Brain microvascular endothelial cell (primary cell): ENCODE data around the gene KCTD19.

Experiments used
- DNase-seq: peaks from one replicate; pipeline ENCODE4 v3.0.0-alpha.2; 2020
- H3K27ac ChIP-seq: fragments of 250-450 bp; sonication (Bioruptor Pico); 2 replicates; pipeline ENCODE4 v1.5.1; 2020; ENCODE audit warnings: mild to moderate bottlenecking, moderate library complexity
- H3K27me3 ChIP-seq: fragments of 250-450 bp; sonication (Bioruptor Pico); replicated peaks from 2 replicates; pipeline ENCODE4 v1.5.1; 2020; ENCODE audit warnings: mild to moderate bottlenecking
- H3K36me3 ChIP-seq: fragments of 250-450 bp; sonication (Bioruptor Pico); replicated peaks from 2 replicates; pipeline ENCODE4 v1.5.1; 2020; ENCODE audit warnings: mild to moderate bottlenecking
- H3K4me3 ChIP-seq: 2 replicates; pipeline ENCODE4 v1.5.1; 2011; ENCODE audit warnings: low read depth, mild to moderate bottlenecking, control low read depth, low read length, moderate library complexity
- CTCF ChIP-seq: IDR thresholded peaks from 2 replicates; pipeline ENCODE4 v1.5.1; 2011; ENCODE audit warnings: low read depth, mild to moderate bottlenecking, moderate library complexity, low read length, control low read depth, inconsistent platforms; ENCODE audit errors: missing control alignments
- in situ Hi-C: cut with HindIII; loops from 2 replicates; pipeline ENCODE4 v1.10.0; 2017; ENCODE audit warnings: low sequenced_read_pairs, low pct_ligation_motif_present

The KCTD19 gene

GRCh38 chr16:67242138-67242730 is 84.3 kb downstream of the KCTD19 start:
- Histone ChIP-seq H3K4me3 (no peak overlapping the region), H3K27me3 (no peaks in the 10 kb centered on the region), H3K36me3 (peaks cover 25% of the 10 kb centered on the region), H3K27ac (peak overlapping the region; percentile 70)
- in situ Hi-C loops = no loop called here
- no peak for DNase-seq
- no peak for TF ChIP-seq CTCF

GRCh38 chr16:67241008-67241900 is 85.3 kb downstream of the KCTD19 start:
- H3K27ac ChIP-seq = peak overlapping the region; percentile 70
- H3K36me3 ChIP-seq = peaks cover 33% of the 10 kb centered on the region
- no peak for TF ChIP-seq CTCF
- in situ Hi-C loops = no loop called here
- DNase-seq = peak; percentile 79
- H3K4me3 ChIP-seq = no peak overlapping the region
- no peaks in the 10 kb centered on the region for H3K27me3 ChIP-seq

- Histone ChIP-seq H3K27me3 (no peaks in the 10 kb centered on the region), H3K36me3 (peaks cover 40% of the 10 kb centered on the region), H3K4me3 (no peak overlapping the region), H3K27ac (peak overlapping the region; percentile 70)
- in situ Hi-C loops = no loop called here
- TF ChIP-seq CTCF = no peak
- peak; percentile 22 for DNase-seq
Measured at GRCh38 chr16:67240506-67240905, 86.0 kb downstream of the KCTD19 start.
